ENCODE results near the gene PRR33.

DNA sequence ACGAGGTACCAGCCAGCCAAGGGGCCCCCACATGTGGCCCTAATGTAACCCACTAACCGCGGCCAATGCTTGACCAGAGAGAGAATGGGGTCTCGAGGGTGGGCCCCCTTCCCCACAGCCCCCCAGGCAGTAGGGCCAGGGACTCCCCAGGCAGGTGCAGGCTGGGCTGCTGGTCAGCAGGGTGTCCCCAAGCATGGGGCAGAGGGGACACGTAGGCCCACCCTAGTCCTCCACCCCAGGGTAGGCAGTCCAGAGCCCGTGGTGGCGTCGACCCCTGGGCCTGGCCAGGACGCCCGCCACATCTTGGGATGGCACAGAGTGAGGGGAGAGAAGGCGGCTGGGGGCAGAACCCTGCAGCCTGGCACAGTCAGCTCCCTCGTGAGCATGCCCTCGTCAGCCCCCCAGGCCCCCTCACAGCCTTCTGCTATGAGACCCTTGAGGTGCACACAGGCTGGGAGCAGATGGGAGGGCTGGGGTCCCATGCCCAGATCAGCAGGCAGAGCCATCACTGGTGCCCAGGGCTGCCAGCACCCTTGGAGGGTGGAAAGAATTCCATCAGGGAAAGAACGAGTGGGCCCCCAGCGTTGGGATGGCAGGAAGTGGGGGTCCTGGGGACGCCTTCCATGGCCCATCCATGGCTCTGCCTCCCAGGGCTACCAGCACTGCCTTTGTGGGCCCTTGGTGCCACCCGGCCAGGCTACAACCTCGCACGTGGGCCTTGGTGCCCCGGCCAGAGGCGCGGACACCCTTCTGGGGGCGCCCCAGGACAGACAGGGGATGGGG is 33.9 kb upstream of the PRR33 start:
- TF ChIP-seq CTCF (conservative IDR thresholded peaks at IDR 0.05; ENCODE audit: low read length) (no peak), EZH2phosphoT487 (IDR thresholded peaks at IDR 0.05; ENCODE audit: borderline replicate concordance) (no peak)
